Left kidney (tissue), 2 donors: ENCODE results near the gene IFITM10. TPM values are rescaled to one million over a fixed set of nuclear protein-coding genes. Genes with fewer than 3 reads are reported as not detected.

Experiments used
- DNase-seq: peaks from one replicate; pipeline ENCODE4 v3.0.0-alpha.2; 2013
- polyA plus RNA-seq: library from polyadenylated mRNA; unstranded; fragments of 120-200 nt; gene quantifications from one replicate; pipeline ENCODE4 v1.2.1, GENCODE V29; 2013; ENCODE audit not compliant: insufficient read length

IFITM10 gene
- polyA plus RNA-seq, 1 donor, result 0.22 TPM

GRCh38 chr11:1752907-1753228, 2.5 kb upstream of the IFITM10 start:
- DNase-seq, result no peak

- no peak for DNase-seq
These were observed 1.9 kb upstream of the IFITM10 start for GRCh38 chr11:1751999-1752906.

- DNase-seq, result no peak
These were observed 1.1 kb upstream of the IFITM10 start for GRCh38 chr11:1751531-1751921.

- no peak for DNase-seq
These were observed 590 bp upstream of the IFITM10 start for GRCh38 chr11:1750840-1751530.

- no peak for DNase-seq
These were observed 722 bp downstream of the IFITM10 start for GRCh38 chr11:1749395-1750351.

- no peak for DNase-seq
These were observed 1.6 kb downstream of the IFITM10 start for GRCh38 chr11:1748636-1749394.

- no peak for DNase-seq
These were observed 2.4 kb downstream of the IFITM10 start for GRCh38 chr11:1747753-1748635.

- no peak for DNase-seq
These were observed 3.2 kb downstream of the IFITM10 start for GRCh38 chr11:1746956-1747752.

- DNase-seq, result no peak
These were observed 3.9 kb downstream of the IFITM10 start for GRCh38 chr11:1746511-1746931.

GRCh38 chr11:1745701-1746320, 4.6 kb downstream of the IFITM10 start:
- DNase-seq, result no peak

- DNase-seq, result no peak
These were observed 5.3 kb downstream of the IFITM10 start for GRCh38 chr11:1744891-1745700.

- no peak for DNase-seq
These were observed 6.1 kb downstream of the IFITM10 start for GRCh38 chr11:1744137-1744886.

- no peak for DNase-seq
These were observed 6.7 kb downstream of the IFITM10 start for GRCh38 chr11:1743585-1744136.

- no peak for DNase-seq
These were observed 7.4 kb downstream of the IFITM10 start for GRCh38 chr11:1742869-1743584.

- no peak for DNase-seq
These were observed 8.0 kb downstream of the IFITM10 start for GRCh38 chr11:1742371-1742770.

- DNase-seq, result no peak
These were observed 8.7 kb downstream of the IFITM10 start for GRCh38 chr11:1741741-1742140.
